Endothelial cell of umbilical vein (primary cell): ENCODE data around the gene LCTL. TPM values are rescaled to one million over a fixed set of nuclear protein-coding genes. Genes with fewer than 3 reads are reported as not detected.

Experiments
- BruUV-seq: library from RNA; stranded (reverse); fragments of 400-500 nt; replicated peaks from 2 replicates; lab custom pipeline; 2021; lab: Mats Ljungman, UMichigan
- CTCF ChIA-PET: fragments of 300-600, 350-600 bp; sonication (Branson Sonifier 250); formaldehyde crosslinking; loops from one replicate; lab custom pipeline; 2021; ENCODE audit warnings: antibody characterized with exemption, inconsistent platforms; lab: Charles Lee
- POLR2A ChIA-PET: fragments of 300-600, 350-600 bp; sonication (Branson Sonifier 250); formaldehyde crosslinking; loops from one replicate; lab custom pipeline; 2021; ENCODE audit warnings: antibody characterized with exemption, inconsistent platforms; lab: Charles Lee
- DNase-seq: peaks from one replicate; pipeline ENCODE4 v3.0.0-alpha.2; 2011; ENCODE audit warnings: low read depth, low spot score
- FAIRE-seq: peaks from 2 replicates; lab custom pipeline; 2011; peaks lifted over from hg19 to GRCh38; lab: Jason Lieb, UNC
- H2AFZ ChIP-seq: 2 replicates; pipeline ENCODE4 v1.6.0; 2012; ENCODE audit warnings: low read depth, low read length, control low read depth, inconsistent platforms
- H3K27ac ChIP-seq: 2 replicates; pipeline ENCODE4 v1.5.1; 2011; ENCODE audit warnings: low read depth, mild to moderate bottlenecking, control low read depth, low read length, moderate library complexity; ENCODE audit not compliant: insufficient read depth
- H3K27me3 ChIP-seq, 2 experiments: 2 replicates each; pipeline versions ENCODE4 v1.6.0 to v1.6.1; 2011; ENCODE audit warnings: low read length in 2 of 2, mixed read lengths in 1 of 2; ENCODE audit not compliant: control insufficient read depth in 2 of 2, insufficient read depth in 2 of 2
- H3K36me3 ChIP-seq, 2 experiments: 2 replicates in 1 of 2; 3 replicates in 1 of 2; pipeline ENCODE4 v1.5.1; 2011; ENCODE audit warnings: low read length in 2 of 2, mild to moderate bottlenecking in 1 of 2, moderate library complexity in 1 of 2; ENCODE audit not compliant: control insufficient read depth in 2 of 2, insufficient read depth in 2 of 2; ENCODE audit errors: extremely low read depth in 1 of 2
- H3K4me1 ChIP-seq: 3 replicates; pipeline ENCODE4 v1.5.1; 2011; ENCODE audit warnings: mild to moderate bottlenecking, low read length; ENCODE audit not compliant: control insufficient read depth, insufficient read depth; ENCODE audit errors: extremely low read depth
- H3K4me2 ChIP-seq: 2 replicates; pipeline ENCODE4 v1.6.1; 2011; ENCODE audit warnings: low read length, control low read depth, mixed read lengths; ENCODE audit not compliant: insufficient read depth
- H3K4me3 ChIP-seq, 3 experiments: fragments of 200-600 bp in 1 of 3; sonication (generic), shearing (Covaris generic) in 1 of 3; replicated peaks in 1 of 3; 2 replicates each; pipeline ENCODE4 v1.5.1; 2011 to 2016; ENCODE audit warnings: control low read depth in 3 of 3, low read length in 3 of 3, mild to moderate bottlenecking in 2 of 3, inconsistent platforms in 1 of 3, low read depth in 1 of 3, moderate library complexity in 1 of 3; ENCODE audit not compliant: insufficient read depth in 1 of 3
- H3K79me2 ChIP-seq: 2 replicates; pipeline ENCODE4 v1.6.0; 2012; ENCODE audit warnings: low read length, inconsistent platforms; ENCODE audit not compliant: control insufficient read depth, insufficient read depth
- H3K9ac ChIP-seq: replicated peaks from 2 replicates; pipeline ENCODE3; 2011; ENCODE audit warnings: low read length, control low read depth; ENCODE audit not compliant: insufficient read depth; ENCODE audit errors: extremely low read depth
- H3K9me1 ChIP-seq: replicated peaks from 3 replicates; pipeline ENCODE4 v1.6.0; 2011; ENCODE audit warnings: mild to moderate bottlenecking, low read length; ENCODE audit not compliant: control insufficient read depth, insufficient read depth; ENCODE audit errors: extremely low read depth
- H3K9me3 ChIP-seq: replicated peaks from 2 replicates; pipeline ENCODE4 v1.5.1; 2012; ENCODE audit warnings: low read length, inconsistent platforms; ENCODE audit not compliant: control insufficient read depth, insufficient read depth
- H4K20me1 ChIP-seq: replicated peaks from 2 replicates; pipeline ENCODE3; 2011; ENCODE audit warnings: mild to moderate bottlenecking, low read length; ENCODE audit not compliant: control insufficient read depth, insufficient read depth; ENCODE audit errors: extremely low read depth
- CTCF ChIP-seq, 2 donors: IDR thresholded peaks; 1 replicate in 1 of 2; 2 replicates in 1 of 2; pipeline ENCODE4 v1.5.1; 2011; ENCODE audit warnings: low read length in 2 of 2, mild to moderate bottlenecking in 2 of 2, moderate library complexity in 2 of 2, control low read depth in 1 of 2, inconsistent platforms in 1 of 2, low read depth in 1 of 2; ENCODE audit not compliant: insufficient read depth in 1 of 2; ENCODE audit errors: extremely low read depth in 1 of 2
- JUN ChIP-seq: IDR thresholded peaks from 2 replicates; pipeline ENCODE4 v1.6.1; 2011; ENCODE audit warnings: borderline replicate concordance, low read depth; ENCODE audit not compliant: insufficient read length, insufficient read depth
- POLR2AphosphoS5 ChIP-seq: IDR thresholded peaks from 2 replicates; pipeline ENCODE4 v1.6.1; 2012; ENCODE audit warnings: low read depth, mild to moderate bottlenecking, control low read depth, low read length, moderate library complexity; ENCODE audit not compliant: insufficient read depth
- dilution Hi-C: fragments of 300-500 bp; cut with MboI; formaldehyde crosslinking; loops from one replicate; pipeline ENCODE4 v1.15.0; 2019; ENCODE audit warnings: low sequenced_read_pairs; ENCODE audit not compliant: extremely low pct_ligation_motif_present
- intact Hi-C: fragments of 100-400 bp; cut with micrococcal nuclease; formaldehyde crosslinking; loops from one replicate; pipeline ENCODE4 v1.10.0; 2022
- polyA plus RNA-seq, 4 experiments: library from polyadenylated mRNA; depleted of rRNA in 3 of 4; stranded (reverse) in 3 of 4; unstranded in 1 of 4; fragments of >200 nt; gene quantifications; 2 replicates each; pipeline versions ENCODE4 v1.2.1 to v1.2.3, GENCODE V29; 2011 to 2012; ENCODE audit warnings: missing spikeins in 1 of 4
- total RNA-seq: library from RNA; stranded (reverse); gene quantifications from 2 replicates; pipeline ENCODE4 v1.2.3, GENCODE V29; 2021

Gene LCTL
- total and polyA plus RNA-seq, 2 donors (not counting 3 experiments of a cell fraction or from before 2014, with no cell fraction given) = 0.04 TPM; not detected in 1

GRCh38 chr15:66608159-66608558 lies 42.4 kb upstream of the LCTL start:
- H3K9me1 ChIP-seq = no peaks in the 10 kb centered on the region
- H3K4me2 ChIP-seq = no peak overlapping the region
- H2AFZ ChIP-seq = no peak overlapping the region
- no TSS peak for BruUV-seq
- no peaks in the 10 kb centered on the region for H3K27me3 ChIP-seq
- no peaks in the 10 kb centered on the region for H3K9me3 ChIP-seq
- peak; percentile 26 for FAIRE-seq
- DNase-seq = no peak
- no peak overlapping the region for H3K4me3 ChIP-seq
- H3K4me1 ChIP-seq = peaks cover 1% of the 10 kb centered on the region
- CTCF ChIA-PET = interaction anchor here (0.6 to 11.3 kb wide), 6 partner anchors 11 to 253 kb away, joined by 3 to 152 read pairs (median 6); no protein-coding TSS in a partner anchor
- H3K9ac ChIP-seq = no peak overlapping the region
- TF ChIP-seq JUN = no peak
- TF ChIP-seq CTCF (IDR thresholded peaks at IDR 0.05; ENCODE audit: extremely low read depth in 1 of 2, insufficient read depth in 1 of 2, low read depth in 1 of 2, low read length in 2 of 2) = no peak
- no peak for TF ChIP-seq POLR2AphosphoS5
- no peaks in the 10 kb centered on the region for H3K79me2 ChIP-seq
- dilution Hi-C loops = no loop called here
- POLR2A ChIA-PET = interaction anchor here (0.7 kb wide), 1 partner anchor 297 kb away, joined by 3 read pairs; no protein-coding TSS in a partner anchor
- H4K20me1 ChIP-seq = no peaks in the 10 kb centered on the region
- H3K27ac ChIP-seq = no peak overlapping the region
- intact Hi-C loops = no loop called here
- no peaks in the 10 kb centered on the region for H3K36me3 ChIP-seq
